Left hindlimb (tissue), 1 donor: ENCODE results near the gene CARD14.

ENCODE experiments used
- DNase-seq: peaks from one replicate; pipeline ENCODE4 v3.0.0-alpha.2; 2018

Gene CARD14

DNA sequence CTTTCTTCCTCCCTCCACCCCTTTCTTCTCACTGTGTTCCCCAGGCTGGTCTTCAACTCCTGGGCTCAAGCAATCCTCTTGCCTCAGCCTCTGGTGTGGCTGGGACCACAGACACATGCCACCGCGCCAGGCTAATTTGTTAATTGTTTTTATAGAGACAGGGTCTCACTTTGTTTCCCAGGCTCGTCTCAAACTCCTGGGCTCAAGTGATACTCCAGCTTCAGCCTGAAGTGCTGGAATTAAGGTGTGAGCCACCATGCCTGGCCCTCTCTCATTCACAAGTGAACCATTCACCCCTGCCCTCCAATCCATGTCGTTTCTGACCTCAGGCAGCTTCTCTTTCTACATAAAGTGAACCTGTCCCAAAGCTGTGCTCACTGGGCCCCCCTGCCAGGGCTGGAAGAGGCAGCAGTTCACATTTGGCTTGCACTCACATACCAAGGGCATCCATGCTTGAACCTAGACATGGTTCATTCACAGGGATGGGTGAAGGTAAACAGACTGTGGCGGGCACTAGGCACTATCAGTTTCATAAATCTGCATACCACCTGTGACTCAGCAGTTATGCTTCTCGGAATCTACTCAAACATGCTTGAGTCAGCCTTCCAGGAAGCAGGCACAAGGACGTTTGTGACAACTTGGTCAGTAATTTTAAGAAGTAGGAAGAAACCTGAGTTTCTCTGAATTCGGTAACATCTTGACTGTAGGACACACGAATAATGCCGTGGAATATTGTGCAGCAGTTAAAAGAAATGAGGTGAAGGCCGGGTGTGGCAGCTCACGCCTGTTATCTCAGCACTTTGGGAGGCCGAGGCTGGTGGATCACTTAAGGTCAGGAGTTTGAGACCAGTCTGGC, 84.8 kb downstream of the CARD14 start:
- no peak for DNase-seq

DNA sequence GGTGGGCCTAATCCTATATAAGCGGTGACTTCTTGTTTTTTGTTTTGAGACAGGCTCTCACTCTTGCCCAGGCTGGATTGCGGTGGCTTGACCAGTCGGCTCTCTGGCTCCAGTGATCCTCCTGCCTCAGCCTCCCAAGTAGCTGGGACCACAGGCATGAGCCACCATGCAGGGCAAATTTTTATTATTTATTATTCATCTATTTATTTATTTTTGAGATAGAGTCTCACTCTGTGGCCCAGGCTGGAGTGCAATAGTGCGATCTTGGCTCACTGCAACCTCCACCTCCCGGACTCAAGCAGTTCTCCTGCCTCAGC, 86.2 kb downstream of the CARD14 start:
- DNase-seq = no peak

DNA sequence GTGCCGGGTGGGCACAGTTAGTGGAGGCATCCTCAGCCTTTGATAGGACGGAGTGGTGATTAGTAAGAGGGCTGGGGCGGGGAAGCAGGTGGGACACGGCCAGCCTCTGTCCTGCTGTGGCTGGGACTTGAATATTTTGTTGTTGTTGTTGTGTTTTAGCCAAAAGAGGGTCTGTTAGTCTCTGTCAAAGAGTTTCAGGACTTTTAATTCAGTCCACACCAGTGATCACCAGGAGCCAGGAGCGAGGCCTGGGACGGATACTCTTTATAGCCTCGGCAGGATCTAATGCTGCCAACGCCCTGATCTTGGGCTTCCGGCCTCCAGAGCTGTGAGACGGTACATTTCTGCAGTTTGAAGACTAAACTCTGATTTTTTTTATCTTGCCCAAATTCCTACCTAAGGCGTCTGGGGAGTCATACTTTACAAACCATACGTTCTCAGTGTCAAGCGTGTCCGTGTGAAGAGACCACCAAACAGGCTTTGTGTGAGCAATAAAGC, 87.9 kb downstream of the CARD14 start:
- DNase-seq = no peak

DNA sequence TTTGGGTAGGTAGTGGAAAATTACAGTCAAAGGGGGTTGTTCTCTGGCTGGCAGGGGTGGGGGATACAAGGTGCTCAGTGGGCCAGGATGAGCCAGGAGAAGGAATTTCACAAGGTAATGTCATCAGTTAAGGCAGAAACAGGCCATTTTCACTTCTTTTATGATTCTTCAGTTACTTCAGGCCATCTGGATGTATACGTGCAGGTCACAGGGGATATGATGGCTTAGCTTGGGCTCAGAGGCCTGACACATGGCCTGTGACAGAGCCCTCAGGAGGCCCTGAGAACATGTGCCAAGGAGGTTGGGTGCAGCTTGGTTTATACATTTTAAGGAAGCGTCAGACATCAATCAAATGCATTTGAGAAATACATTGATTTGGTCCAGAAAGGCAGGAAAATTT, 88.5 kb downstream of the CARD14 start:
- DNase-seq = peak; percentile 4
